RPMI8226 (cell line): ENCODE measurements around the gene UBE2G2.

Experiments
- DNase-seq: peaks from one replicate; pipeline ENCODE4 v3.0.0-alpha.2; 2015

UBE2G2 gene

GRCh38 chr21:44762221-44763049, 39.2 kb downstream of the UBE2G2 start:
- DNase-seq = no peak

GRCh38 chr21:44761747-44762208, 39.8 kb downstream of the UBE2G2 start:
- no peak for DNase-seq

GRCh38 chr21:44761011-44761729, 40.5 kb downstream of the UBE2G2 start:
- peak; percentile 74 for DNase-seq

GRCh38 chr21:44760376-44760775, 41.2 kb downstream of the UBE2G2 start:
- no peak for DNase-seq

- DNase-seq = no peak
These were observed 41.9 kb downstream of the UBE2G2 start for GRCh38 chr21:44759628-44760285.

- DNase-seq = no peak
These were observed 42.6 kb downstream of the UBE2G2 start for GRCh38 chr21:44758781-44759627.

GRCh38 chr21:44758141-44758561, 43.5 kb downstream of the UBE2G2 start:
- DNase-seq = no peak

GRCh38 chr21:44757731-44758130, 43.9 kb downstream of the UBE2G2 start:
- no peak for DNase-seq

- no peak for DNase-seq
These were observed 45.0 kb downstream of the UBE2G2 start for GRCh38 chr21:44756423-44757185.

- DNase-seq = no peak
These were observed 46.4 kb downstream of the UBE2G2 start for GRCh38 chr21:44755227-44755626.

GRCh38 chr21:44753357-44753756, 48.3 kb downstream of the UBE2G2 start:
- DNase-seq = no peak

GRCh38 chr21:44752671-44753235, 48.9 kb downstream of the UBE2G2 start:
- no peak for DNase-seq

- no peak for DNase-seq
These were observed 49.6 kb downstream of the UBE2G2 start for GRCh38 chr21:44751799-44752636.

GRCh38 chr21:44751186-44751798, 50.3 kb downstream of the UBE2G2 start:
- no peak for DNase-seq

GRCh38 chr21:44750675-44751025, 51.0 kb downstream of the UBE2G2 start:
- DNase-seq = no peak

- no peak for DNase-seq
These were observed 51.6 kb downstream of the UBE2G2 start for GRCh38 chr21:44749759-44750674.

- no peak for DNase-seq
These were observed 52.4 kb downstream of the UBE2G2 start for GRCh38 chr21:44749116-44749758.

GRCh38 chr21:44748621-44749020, 53.0 kb downstream of the UBE2G2 start:
- no peak for DNase-seq
